ENCODE measurements around the gene NOL7.

Gene NOL7

DNA sequence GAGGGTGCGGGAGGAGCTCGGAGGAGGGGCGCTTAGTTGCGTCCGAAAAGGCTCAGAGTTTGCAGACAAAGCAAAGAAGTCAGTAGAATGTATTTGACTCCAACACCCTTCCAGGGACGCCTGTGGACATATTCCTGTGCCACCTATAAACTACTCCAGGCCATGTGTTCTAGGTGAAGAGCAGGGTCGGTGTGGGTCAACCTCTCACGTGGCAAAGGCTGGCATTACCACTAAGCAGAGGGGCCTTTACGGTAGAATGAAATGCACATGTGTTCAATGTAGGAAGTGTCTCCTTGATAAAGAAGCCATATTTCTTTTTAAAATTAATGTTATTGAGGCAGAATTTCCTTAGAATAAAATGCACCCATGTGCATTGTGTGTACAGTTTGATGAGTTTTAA lies 25.3 kb upstream of the NOL7 start:
- no peak for TF ChIP-seq TAF1 (IDR thresholded peaks at IDR 0.05; ENCODE audit: borderline replicate concordance, insufficient read depth, low read length)
- TF ChIP-seq SIN3A (IDR thresholded peaks at IDR 0.05; ENCODE audit: borderline replicate concordance, insufficient read depth, low read length): no peak
- TF ChIP-seq, protein P1, sequence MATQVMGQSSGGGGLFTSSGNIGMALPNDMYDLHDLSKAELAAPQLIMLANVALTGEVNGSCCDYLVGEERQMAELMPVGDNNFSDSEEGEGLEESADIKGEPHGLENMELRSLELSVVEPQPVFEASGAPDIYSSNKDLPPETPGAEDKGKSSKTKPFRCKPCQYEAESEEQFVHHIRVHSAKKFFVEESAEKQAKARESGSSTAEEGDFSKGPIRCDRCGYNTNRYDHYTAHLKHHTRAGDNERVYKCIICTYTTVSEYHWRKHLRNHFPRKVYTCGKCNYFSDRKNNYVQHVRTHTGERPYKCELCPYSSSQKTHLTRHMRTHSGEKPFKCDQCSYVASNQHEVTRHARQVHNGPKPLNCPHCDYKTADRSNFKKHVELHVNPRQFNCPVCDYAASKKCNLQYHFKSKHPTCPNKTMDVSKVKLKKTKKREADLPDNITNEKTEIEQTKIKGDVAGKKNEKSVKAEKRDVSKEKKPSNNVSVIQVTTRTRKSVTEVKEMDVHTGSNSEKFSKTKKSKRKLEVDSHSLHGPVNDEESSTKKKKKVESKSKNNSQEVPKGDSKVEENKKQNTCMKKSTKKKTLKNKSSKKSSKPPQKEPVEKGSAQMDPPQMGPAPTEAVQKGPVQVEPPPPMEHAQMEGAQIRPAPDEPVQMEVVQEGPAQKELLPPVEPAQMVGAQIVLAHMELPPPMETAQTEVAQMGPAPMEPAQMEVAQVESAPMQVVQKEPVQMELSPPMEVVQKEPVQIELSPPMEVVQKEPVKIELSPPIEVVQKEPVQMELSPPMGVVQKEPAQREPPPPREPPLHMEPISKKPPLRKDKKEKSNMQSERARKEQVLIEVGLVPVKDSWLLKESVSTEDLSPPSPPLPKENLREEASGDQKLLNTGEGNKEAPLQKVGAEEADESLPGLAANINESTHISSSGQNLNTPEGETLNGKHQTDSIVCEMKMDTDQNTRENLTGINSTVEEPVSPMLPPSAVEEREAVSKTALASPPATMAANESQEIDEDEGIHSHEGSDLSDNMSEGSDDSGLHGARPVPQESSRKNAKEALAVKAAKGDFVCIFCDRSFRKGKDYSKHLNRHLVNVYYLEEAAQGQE (IDR thresholded peaks at IDR 0.05; ENCODE audit: insufficient read depth in 1 of 2, low read depth in 2 of 2, low read length in 2 of 2): no peak
- TF ChIP-seq POLR2AphosphoS5 (IDR thresholded peaks at IDR 0.05; ENCODE audit: low read depth, low read length): no peak
- TF ChIP-seq FOXP2 (optimal IDR thresholded peaks at IDR 0.05; ENCODE audit: borderline replicate concordance, extremely low read depth, extremely low read length, insufficient read depth): no peak

DNA sequence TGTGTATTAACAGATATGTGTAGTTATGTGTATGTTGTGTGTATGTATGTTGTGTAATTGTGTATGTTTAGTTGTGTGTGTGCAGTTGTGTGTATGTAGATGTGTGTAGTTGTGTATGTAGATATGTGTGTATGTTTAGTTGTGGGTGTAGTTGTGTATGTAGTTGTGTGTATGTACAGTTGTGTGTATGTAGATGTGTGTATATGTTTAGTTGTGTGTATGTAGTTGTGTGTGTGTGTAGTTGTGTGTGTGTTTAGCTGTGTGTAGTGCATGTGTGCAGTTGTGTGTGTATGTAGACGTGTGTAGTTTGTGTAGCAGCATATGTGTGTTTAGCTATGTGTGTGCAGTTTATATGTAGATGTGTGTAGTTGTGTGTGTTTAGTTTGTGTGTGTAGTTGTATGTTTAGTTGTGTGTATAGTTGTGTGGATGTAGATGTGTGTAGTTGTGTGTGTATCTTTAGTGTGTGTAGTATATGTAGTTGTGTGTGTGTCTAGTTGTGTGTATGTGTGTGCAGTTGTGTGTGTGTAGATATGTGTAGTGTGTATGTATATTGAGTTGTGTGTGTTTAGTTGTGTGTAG lies 24.5 kb upstream of the NOL7 start:
- TF ChIP-seq TAF1 (IDR thresholded peaks at IDR 0.05; ENCODE audit: borderline replicate concordance, insufficient read depth, low read length) (no peak), SIN3A (IDR thresholded peaks at IDR 0.05; ENCODE audit: borderline replicate concordance, insufficient read depth, low read length) (no peak), POLR2AphosphoS5 (IDR thresholded peaks at IDR 0.05; ENCODE audit: low read depth, low read length) (no peak), FOXP2 (optimal IDR thresholded peaks at IDR 0.05; ENCODE audit: borderline replicate concordance, extremely low read depth, extremely low read length, insufficient read depth) (no peak)
- TF ChIP-seq, protein P1 (IDR thresholded peaks at IDR 0.05; ENCODE audit: insufficient read depth in 1 of 2, low read depth in 2 of 2, low read length in 2 of 2): no peak

DNA sequence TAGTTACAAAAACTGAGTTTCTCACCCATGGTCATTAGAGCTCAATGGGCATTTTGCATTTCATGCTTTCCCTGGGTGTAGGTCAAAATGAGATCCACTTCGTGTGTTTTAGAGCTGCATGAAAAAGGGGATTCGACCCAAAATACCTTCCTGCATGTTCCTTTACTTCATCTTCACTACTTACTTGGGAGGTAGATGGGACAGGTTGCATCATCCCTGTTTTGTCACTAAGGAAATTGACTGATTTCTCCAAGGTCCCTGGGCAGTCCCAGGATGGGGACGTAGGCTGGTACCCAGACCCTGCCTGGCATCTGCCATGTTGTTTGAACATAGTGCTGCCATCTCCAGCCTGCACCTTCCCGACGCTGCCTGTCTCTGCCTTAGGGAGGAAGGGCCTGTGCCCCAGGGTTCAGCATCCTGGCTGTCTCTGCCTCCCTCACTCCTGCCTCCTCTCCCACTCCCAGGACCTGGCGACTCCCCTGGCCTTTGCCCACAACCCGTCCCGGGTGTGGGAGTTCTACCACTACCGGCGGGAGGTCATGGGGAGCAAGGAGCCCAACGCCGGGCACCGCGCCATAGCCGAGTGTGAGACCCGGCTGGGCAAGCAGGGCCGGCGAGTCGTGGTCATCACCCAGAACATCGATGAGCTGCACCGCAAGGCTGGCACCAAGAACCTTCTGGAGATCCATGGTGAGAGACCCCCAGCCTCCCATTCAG lies 23.8 kb upstream of the NOL7 start:
- TF ChIP-seq TAF1 (IDR thresholded peaks at IDR 0.05; ENCODE audit: borderline replicate concordance, insufficient read depth, low read length): no peak
- TF ChIP-seq, protein P1 (IDR thresholded peaks at IDR 0.05; ENCODE audit: insufficient read depth in 1 of 2, low read depth in 2 of 2, low read length in 2 of 2): no peak
- no peak for TF ChIP-seq POLR2AphosphoS5 (IDR thresholded peaks at IDR 0.05; ENCODE audit: low read depth, low read length)
- TF ChIP-seq SIN3A (IDR thresholded peaks at IDR 0.05; ENCODE audit: borderline replicate concordance, insufficient read depth, low read length): no peak
- no peak for TF ChIP-seq FOXP2 (optimal IDR thresholded peaks at IDR 0.05; ENCODE audit: borderline replicate concordance, extremely low read depth, extremely low read length, insufficient read depth)

DNA sequence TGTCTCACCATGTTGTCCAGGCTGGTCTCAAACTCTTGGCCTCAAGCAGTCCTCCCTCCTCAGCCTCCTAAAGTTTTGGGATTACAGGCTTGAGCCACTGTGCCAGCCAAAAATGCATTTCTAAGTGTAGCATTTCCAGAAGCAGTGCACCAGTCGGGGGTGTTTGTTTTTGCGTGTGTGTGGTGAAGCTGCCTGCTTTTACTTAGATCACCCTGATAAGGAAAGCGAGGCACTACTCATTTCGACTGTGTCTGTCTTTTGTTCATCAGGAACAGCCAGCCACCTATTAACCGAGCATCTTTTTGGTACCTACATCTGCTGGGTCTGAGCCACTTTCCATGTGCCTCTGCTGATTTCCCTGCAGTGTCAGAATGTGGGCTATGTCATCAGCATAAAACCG lies 22.0 kb upstream of the NOL7 start:
- TF ChIP-seq POLR2AphosphoS5 (IDR thresholded peaks at IDR 0.05; ENCODE audit: low read depth, low read length) (no peak), SIN3A (IDR thresholded peaks at IDR 0.05; ENCODE audit: borderline replicate concordance, insufficient read depth, low read length) (no peak), TAF1 (IDR thresholded peaks at IDR 0.05; ENCODE audit: borderline replicate concordance, insufficient read depth, low read length) (no peak), FOXP2 (optimal IDR thresholded peaks at IDR 0.05; ENCODE audit: borderline replicate concordance, extremely low read depth, extremely low read length, insufficient read depth) (no peak)
- TF ChIP-seq, protein P1 (IDR thresholded peaks at IDR 0.05; ENCODE audit: insufficient read depth in 1 of 2, low read depth in 2 of 2, low read length in 2 of 2): no peak

All from PFSK-1 (cell line).